NCI-H1436 (cell line): Measurements from ENCODE around the gene DBET.
"Not testable (repeated sequence)": the region's sequence is repeated elsewhere in the genome, so short reads cannot be mapped to it uniquely, and the experiment has no call there.

Source experiments
- DNase-seq: peaks from one replicate; lab custom pipeline; 2025; lab: John Stamatoyannopoulos, UW

The DBET gene

DNA sequence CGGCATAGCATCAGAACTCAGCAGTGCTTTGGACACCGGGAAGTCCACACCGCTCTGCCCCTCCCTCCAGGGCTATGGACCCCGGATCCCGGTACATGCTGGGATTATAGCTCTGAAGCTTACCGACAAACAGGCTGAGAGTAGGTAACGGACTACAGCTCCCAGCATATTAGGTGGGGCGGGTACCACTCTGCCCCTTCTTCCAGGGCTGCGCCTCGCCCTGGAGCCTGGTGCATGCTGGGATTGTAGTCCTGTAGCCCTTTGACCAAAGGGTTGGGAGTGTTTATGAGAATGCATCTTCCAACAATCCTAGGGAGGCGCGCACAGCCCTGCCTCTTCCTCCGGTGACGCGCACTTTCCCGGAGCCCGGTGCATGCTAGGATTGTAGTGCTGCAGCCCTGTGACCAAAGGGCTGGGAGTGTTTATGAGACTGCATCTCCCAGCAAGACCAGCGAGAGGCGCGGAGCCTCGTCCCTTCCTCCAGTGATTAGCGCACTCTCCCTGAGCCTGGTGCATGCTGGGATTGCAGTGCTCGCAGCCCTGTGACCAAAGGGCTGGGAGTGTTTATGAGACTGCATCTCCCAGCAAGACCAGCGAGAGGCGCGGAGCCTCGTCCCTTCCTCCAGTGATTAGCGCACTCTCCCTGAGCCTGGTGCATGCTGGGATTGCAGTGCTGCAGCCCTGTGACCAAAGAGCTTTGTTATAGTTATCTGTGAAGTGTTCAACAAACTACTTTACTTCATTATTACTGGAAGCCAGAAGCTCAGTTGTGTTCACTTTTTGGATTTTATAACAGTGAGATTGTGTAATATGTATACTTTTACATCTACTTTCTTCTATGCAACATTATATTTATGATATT is 14.7 kb upstream of the DBET start:
- DNase-seq, result not testable (repeated sequence)

DNA sequence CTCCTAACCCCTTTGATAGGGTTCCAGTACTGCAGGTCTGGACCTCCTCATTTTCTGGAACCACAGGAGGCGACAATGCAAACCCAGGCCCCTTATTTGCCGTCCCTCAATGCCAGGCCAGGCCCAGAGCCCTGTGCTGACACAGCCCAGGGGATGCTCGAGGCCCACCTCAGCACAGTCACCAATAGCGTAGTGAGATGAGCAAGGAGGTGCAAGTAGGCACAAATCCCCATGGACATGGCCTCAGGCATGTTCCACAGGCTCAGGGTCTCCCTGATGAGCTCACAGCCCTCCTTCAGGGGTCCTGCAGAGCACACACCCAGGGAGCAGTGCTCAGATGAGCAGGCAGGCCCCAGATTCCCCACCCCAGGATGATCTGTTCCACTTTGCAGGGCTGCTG is 5.3 kb upstream of the DBET start:
- DNase-seq, result not testable (repeated sequence)

DNA sequence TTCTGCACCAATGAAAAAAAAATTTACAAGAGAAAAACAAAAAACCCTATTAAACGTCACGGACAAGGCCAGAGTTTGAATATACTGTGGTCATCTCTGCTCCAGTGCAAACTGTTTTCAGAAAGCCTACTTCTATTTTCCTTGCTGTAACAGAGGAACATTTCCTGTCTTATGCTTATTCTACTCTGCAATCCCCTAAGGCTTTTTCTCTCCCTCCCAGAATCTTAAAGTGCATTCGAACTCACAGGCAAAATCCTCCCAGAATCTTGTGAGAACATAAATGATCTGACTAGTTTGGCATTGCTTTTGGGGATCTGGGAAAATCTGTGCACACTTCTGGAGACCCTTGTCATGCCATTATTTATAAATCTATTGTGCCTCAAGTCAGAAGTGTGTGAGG is 503 bp downstream of the DBET start:
- not testable (repeated sequence) for DNase-seq

DNA sequence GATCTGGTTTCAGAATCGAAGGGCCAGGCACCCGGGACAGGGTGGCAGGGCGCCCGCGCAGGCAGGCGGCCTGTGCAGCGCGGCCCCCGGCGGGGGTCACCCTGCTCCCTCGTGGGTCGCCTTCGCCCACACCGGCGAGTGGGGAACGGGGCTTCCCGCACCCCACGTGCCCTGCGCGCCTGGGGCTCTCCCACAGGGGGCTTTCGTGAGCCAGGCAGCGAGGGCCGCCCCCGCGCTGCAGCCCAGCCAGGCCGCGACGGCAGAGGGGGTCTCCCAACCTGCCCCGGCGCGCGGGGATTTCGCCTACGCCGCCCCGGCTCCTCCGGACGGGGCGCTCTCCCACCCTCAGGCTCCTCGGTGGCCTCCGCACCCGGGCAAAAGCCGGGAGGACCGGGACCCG is 4.0 kb downstream of the DBET start:
- DNase-seq, result not testable (repeated sequence)

DNA sequence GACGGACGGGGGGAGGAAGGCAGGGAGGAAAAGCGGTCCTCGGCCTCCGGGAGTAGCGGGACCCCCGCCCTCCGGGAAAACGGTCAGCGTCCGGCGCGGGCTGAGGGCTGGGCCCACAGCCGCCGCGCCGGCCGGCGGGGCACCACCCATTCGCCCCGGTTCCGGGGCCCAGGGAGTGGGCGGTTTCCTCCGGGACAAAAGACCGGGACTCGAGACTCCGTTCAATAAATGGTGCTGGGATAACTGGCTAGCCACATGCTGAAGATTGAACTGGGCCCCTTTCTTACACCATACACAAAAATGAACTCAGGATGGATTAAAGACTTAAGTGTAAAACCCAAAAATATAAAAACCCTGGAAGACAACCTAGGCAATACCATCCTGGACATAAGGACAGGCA is 28.8 kb downstream of the DBET start:
- not testable (repeated sequence) for DNase-seq

DNA sequence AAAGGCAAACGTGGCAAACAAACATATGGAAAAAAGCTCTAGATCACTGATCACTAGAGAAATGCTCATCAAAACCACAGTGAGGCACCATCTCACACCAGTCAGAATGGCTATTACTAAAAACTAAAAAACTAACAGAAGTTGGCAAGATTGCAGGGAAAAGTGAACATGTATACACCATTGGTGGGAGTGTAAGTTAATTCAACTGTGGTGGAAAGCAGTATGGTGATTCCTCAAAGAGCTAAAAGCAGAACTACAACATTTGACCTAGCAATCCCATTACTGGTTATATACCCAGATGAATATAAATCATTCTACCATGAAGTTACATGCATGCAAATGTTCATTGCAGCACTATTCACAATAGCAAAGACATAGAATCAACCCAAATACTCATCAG is 29.7 kb downstream of the DBET start:
- not testable (repeated sequence) for DNase-seq

DNA sequence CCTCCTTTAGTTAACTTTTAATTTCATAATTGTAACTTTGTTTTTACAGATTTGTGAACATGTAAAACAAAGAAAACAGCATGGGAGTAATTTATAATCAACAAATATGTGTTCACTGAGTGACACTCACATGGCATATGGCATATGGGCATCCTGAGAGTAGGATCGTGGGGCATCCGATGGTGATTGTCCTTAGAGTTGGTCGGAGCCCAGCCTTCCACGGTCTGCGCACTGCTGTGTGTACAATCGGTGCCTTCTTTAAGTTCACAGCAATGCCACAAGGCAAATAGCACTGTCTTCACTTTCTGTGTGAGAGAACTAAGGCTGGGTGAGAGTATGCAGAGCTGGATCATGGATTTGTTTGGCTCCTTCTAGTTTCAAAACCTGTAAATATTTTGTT is 31.0 kb downstream of the DBET start:
- DNase-seq, result not testable (repeated sequence)

DNA sequence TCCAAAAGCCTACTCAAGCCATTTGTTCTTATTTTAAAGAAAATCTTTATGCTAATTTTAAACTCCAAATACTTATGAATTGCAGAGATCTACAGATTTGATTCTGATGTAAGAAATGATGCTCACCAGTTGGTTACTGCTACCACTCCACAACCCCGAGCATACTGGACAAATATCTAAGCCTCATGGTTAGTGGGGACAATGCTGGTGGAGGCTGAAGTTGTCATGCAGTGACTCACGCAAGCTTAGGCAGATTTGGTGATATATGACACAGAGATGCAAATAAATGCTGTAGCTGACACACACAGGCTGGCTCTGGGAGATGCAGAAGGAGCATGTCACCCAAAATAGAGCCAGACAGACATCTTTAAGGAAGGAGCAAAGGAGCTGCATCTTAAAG is 35.3 kb downstream of the DBET start:
- not testable (repeated sequence) for DNase-seq

DNA sequence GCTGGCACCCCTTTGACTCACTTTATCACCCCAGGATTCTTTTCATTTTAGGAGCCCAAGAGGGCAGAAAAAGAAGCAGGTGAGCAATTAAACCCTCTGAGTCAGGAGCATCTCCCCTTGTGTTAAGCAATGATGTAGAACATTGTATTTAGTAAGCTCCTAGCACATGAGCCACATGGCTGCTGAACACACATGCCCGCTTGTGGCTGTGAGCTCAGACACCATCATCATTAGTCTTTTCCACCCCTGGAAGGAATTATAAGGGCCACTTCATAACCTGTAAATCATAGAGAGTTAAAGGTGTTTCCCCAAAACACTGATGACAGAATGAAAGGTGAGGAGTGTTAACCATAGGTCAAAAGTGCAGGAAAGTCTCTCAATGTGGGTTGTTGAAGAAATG is 37.2 kb downstream of the DBET start:
- not testable (repeated sequence) for DNase-seq

DNA sequence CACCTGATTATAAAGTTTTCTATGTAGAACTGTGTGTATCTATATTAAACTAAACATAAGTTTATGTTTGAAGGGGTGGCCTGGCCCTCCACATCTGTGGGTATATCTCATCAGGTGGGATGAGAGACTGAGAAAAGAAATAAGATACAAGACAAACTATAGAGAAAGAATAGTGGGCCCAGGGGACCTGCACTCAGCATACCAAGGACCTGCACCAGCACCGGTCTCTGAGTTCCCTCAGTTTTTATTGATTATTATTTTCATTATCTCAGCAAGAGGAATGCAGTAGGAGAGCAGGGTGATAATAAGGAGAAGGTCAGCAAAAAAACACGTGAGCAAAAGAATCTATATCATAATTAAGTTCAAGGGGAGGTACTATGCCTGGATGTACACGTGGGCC is 41.9 kb downstream of the DBET start:
- not testable (repeated sequence) for DNase-seq

DNA sequence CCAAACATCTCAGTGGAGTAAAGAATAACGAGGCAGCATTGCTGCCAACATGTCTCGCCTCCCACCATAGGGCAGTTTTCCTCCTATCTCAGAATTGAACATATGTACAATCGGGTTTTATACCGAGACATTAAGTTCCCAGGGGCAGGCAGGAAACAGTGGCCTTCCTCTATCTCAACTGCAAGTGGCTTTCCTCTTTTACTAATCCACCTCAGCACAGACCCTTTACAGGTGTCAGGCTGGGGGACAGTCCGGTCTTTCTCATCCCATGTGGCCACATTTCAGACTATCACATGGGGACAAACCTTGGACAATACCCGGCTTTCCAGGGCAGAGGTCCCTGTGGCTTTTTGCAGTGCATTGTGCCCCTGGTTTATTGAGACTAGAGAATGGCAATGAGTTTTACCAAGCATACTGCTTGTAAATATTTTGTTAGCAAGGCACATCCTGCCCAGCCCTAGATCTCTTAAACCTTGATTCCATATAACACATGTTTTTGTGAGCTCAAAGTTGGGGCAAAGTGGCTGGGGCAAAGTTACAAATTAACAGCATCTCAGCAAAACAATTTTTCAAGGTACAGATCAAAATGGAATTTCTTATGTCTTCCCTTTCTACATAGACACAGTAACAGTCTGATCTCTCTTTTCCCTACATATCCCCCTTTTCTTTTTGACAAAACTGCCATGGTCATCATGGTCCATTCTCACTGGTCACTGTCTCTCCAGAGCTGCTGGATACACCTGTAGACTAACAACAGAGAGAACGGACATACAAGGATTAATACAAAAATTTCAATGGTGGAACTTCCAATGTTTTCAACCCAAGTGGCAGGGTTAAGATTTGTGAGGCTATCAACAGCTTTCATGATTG is 42.5 kb downstream of the DBET start:
- DNase-seq, result not testable (repeated sequence)

DNA sequence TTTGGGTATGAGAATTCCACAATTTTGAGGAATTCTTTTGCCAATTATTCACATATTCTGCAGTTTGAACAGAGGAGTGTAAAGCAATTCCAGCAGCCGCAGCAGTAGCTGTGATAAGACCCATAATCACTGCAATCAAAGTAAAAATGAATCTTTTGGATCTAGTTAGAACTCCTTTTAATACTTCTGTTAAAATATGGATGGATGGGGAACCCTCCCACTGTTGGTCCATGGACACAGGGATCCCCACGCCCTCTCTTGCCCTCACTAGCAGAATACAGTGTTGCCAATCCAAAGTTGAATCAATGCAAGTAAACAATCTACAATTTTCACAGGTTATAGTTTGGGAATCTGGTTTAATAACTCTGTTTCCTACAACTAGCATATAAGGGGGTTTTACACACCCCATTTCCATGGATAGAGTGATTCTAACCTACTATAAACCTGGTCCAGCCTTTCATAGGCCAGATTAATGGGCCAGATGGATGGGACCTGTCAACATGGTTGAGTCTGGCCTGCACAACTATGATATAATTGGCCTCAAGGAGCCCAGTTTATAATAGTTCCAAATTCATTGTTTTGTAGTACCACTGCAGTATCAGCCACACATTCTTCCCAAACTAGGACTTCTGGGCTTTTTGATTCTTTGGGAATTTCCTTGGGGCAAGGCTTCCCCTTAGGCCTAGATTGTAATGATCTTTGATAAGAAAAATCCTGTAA is 43.6 kb downstream of the DBET start:
- not testable (repeated sequence) for DNase-seq

DNA sequence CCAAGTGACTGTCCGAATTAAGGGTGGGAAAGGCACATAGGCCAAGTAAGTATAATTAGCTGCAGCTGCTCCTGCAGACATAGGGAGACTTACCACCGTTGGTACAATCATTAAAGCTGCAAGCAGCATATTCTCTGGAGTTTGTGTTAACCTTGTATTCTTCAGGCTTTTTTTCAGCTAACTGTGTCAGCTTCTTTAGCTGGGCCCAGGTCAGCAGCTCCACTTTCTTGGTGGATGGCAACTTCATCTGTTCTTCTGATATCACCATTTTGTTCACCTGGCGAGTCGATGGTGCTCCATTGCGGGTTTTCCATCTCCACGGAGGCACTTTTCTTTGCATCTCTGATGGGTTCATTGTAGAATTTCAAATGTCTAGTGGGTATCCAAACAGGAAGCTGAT is 44.5 kb downstream of the DBET start:
- DNase-seq, result not testable (repeated sequence)

DNA sequence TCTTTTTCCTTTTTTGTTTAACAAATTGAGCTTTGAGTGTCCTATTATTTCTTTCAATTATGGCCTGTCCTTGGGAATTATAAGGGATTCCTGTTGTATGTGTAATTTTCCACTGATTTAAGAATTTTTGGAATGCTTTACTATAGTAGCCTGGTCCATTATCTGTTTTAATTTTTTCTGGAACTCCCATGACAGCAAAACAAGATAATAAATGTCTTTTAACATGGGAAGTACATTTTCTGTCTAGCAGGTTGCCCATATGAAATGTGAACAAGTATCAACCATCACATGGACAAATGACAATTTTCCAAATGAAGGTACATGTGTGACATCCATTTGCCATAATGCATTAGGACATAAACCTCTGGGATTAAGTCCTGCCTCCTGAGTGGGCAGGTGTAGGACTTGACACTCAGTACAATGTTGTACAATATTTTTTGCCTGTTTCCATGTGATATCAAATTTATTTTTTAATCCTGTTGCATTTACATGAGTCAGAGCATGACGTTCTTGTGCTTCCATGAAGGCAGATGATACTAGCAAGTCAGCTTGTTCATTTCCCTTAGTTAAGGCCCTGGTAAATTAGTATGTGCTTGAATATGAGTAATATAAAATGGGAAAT is 45.2 kb downstream of the DBET start:
- DNase-seq, result not testable (repeated sequence)

DNA sequence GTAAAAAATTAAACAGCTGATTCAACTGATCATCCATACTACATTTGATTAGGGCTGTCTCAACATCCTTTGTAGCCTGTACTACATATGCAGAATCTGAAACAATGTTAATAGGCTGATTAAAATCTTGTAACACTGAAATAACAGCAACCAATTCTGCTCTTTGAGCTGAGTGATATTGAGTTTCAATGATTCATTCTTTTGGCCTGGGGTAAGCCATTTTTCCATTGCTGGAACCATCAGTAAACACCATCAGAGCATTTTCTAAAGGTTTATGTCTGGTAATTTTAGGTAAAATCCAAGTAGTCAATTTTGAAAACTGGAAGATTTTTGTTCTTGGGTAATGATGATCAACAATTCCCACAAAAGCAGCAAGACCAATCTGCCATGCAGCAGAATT is 45.7 kb downstream of the DBET start:
- DNase-seq, result not testable (repeated sequence)

DNA sequence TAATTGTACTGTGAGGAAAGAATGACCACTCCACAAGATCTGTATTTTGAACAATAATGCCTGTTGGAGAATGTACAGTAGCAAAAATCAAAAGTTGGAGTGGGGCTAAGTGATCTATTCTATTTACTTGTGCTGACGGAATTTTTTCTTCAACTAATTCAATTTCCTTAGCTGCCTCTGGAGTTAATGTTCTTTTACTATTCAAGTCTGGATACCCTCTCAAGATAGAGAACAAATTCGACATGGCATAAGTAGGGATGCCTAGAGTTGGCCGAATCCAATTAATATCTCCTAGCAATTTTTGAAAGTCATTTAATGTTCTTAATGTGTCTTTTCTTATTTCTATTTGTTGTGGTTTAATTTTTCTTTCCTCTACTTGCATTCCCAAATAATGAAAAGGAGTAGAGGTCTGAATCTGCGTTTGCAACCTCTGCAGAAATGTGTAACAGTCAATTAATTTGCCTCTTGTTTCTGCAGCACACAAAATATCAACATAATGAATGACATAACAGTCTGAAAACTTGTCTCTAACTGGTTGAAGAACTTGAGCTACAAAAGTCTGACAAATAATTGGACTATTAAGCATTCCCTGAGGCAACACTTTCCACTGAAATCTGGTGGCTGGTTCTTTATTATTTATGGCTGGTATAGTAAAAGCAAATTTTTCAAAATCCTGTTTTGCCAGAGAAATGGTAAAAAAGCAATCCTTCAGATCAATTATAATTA is 46.4 kb downstream of the DBET start:
- DNase-seq, result not testable (repeated sequence)

DNA sequence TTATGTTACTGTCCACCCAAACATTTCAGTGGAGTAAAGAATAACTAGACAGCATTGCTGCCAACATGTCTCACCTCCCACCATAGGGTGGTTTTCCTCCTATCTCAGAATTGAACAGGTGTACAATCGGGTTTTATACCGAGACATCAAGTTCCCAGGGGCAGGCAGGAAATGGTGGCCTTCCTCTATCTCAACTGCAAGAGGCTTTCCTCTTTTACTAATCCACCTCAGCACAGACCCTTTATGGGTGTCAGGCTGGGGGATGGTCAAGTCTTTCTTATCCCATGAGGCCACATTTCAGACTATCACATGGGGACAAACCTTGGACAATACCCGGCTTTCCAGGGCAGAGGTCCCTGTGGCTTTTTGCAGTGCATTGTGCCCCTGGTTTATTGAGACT is 48.6 kb downstream of the DBET start:
- not testable (repeated sequence) for DNase-seq

DNA sequence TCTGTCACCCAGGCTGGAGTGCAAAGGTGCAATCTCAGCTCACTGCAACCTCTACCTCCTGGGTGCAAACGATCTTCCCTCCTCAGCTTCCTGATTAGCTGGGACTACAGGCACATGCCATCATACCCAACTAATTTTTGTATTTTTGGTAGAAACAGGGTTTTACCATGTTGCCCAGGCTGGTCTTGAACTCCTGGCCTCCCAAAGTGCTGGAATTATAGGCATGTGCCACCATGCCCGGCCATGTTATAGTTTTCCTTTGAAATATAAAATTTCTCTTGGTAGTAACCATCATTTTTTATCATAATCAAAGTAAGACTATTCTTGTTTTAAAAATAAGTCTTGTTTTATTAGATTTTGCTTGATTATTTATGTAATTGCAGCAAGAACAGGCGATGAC is 50.7 kb downstream of the DBET start:
- DNase-seq, result not testable (repeated sequence)
